ENCODE measurements around the gene MYO1B.

MYO1B gene

GRCh38 chr2:191415101-191415500 is 169.9 kb downstream of the MYO1B start:
- no peak for TF ChIP-seq CTCF (IDR thresholded peaks at IDR 0.05; ENCODE audit: insufficient read depth, low read length, poor library complexity, severe bottlenecking)
- H3K27me3 ChIP-seq (replicated peaks; ENCODE audit: control insufficient read depth, insufficient read depth, low read length), result no peaks in the 10 kb centered on the region
- no peak for DNase-seq (ENCODE audit: extremely low read depth, insufficient read length)
- no peaks in the 10 kb centered on the region for H3K36me3 ChIP-seq (ENCODE audit: control insufficient read depth, insufficient read depth, low read length)
- H3K4me3 ChIP-seq (replicated peaks; ENCODE audit: low read depth, low read length), result no peak overlapping the region

DNA sequence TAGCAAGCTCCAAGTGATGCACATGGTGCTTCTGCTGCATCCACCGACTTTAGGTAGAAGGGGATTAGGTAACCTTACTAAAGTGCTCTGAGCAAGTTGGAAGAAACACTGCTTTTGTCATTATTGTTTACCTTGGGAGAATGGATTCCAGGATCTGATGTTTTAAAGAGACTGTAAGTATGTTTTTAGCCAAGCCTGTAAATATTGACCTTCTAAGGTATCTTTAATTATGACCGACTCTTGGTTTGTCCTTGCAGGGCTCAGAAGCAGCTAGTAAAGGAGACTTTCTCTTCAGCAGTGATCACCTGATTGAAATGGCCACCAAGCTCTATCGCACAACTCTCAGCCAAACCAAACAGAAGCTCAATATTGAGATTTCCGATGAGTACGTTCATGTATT is 170.7 kb downstream of the MYO1B start:
- no peaks in the 10 kb centered on the region for H3K36me3 ChIP-seq (ENCODE audit: control insufficient read depth, insufficient read depth, low read length)
- no peak for DNase-seq (ENCODE audit: extremely low read depth, insufficient read length)
- TF ChIP-seq CTCF (IDR thresholded peaks at IDR 0.05; ENCODE audit: insufficient read depth, low read length, poor library complexity, severe bottlenecking), result no peak
- H3K27me3 ChIP-seq (replicated peaks; ENCODE audit: control insufficient read depth, insufficient read depth, low read length), result no peaks in the 10 kb centered on the region
- H3K4me3 ChIP-seq (replicated peaks; ENCODE audit: low read depth, low read length), result no peak overlapping the region

DNA sequence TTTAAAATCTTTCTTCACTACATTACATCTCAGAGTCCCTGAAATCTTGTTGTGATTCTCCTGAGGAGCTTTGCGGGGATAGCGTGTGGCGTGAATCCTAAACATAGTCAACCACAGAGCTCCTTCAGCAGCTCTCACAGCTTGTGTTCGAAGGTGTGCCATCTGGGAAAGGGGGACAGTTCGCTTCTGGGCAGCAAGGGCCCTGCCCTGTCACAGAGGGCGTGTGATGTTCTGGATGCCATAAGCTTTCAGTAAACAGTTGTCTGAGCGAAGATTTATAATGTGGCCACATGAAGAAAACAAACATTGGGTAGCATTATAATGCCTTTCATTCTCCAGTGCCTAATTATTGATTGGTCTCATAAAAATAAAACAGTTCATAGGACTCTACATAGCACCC is 172.5 kb downstream of the MYO1B start:
- Histone ChIP-seq H3K4me3 (replicated peaks; ENCODE audit: low read depth, low read length) (no peak overlapping the region), H3K36me3 (ENCODE audit: control insufficient read depth, insufficient read depth, low read length) (no peaks in the 10 kb centered on the region), H3K27me3 (replicated peaks; ENCODE audit: control insufficient read depth, insufficient read depth, low read length) (no peaks in the 10 kb centered on the region)
- no peak for DNase-seq (ENCODE audit: extremely low read depth, insufficient read length)
- TF ChIP-seq CTCF (IDR thresholded peaks at IDR 0.05; ENCODE audit: insufficient read depth, low read length, poor library complexity, severe bottlenecking), result no peak

- no peak for TF ChIP-seq CTCF (IDR thresholded peaks at IDR 0.05; ENCODE audit: insufficient read depth, low read length, poor library complexity, severe bottlenecking)
- Histone ChIP-seq H3K4me3 (replicated peaks; ENCODE audit: low read depth, low read length) (no peak overlapping the region), H3K36me3 (ENCODE audit: control insufficient read depth, insufficient read depth, low read length) (no peaks in the 10 kb centered on the region), H3K27me3 (replicated peaks; ENCODE audit: control insufficient read depth, insufficient read depth, low read length) (no peaks in the 10 kb centered on the region)
- DNase-seq (ENCODE audit: extremely low read depth, insufficient read length), result no peak
Measured at GRCh38 chr2:191421950-191422349, 176.7 kb downstream of the MYO1B start.

GRCh38 chr2:191427031-191427430 is 181.8 kb downstream of the MYO1B start:
- no peak for TF ChIP-seq CTCF (IDR thresholded peaks at IDR 0.05; ENCODE audit: insufficient read depth, low read length, poor library complexity, severe bottlenecking)
- no peak for DNase-seq (ENCODE audit: extremely low read depth, insufficient read length)
- Histone ChIP-seq H3K36me3 (ENCODE audit: control insufficient read depth, insufficient read depth, low read length) (no peaks in the 10 kb centered on the region), H3K27me3 (replicated peaks; ENCODE audit: control insufficient read depth, insufficient read depth, low read length) (no peaks in the 10 kb centered on the region), H3K4me3 (replicated peaks; ENCODE audit: low read depth, low read length) (no peak overlapping the region)

DNA sequence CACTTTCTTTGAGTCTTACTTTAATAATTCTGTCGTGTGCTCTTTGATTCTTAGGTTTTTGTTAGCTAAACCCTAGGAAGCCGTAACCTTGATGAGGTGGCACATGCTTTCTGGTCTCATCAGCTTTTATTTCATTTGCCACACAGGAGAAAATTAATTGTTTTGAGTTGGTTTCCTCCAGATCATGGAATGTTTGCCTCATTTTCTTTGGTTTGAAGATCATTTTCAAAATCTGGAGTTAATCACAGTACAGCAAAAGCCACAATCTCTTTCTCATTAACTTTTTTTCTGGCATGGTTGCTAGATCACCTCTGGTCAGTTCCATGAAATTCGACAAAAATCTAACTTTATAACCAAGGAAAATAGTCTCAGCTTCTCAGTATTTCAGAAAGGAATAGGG is 182.9 kb downstream of the MYO1B start:
- no peak for DNase-seq (ENCODE audit: extremely low read depth, insufficient read length)
- H3K36me3 ChIP-seq (ENCODE audit: control insufficient read depth, insufficient read depth, low read length), result no peaks in the 10 kb centered on the region
- H3K27me3 ChIP-seq (replicated peaks; ENCODE audit: control insufficient read depth, insufficient read depth, low read length), result no peaks in the 10 kb centered on the region
- TF ChIP-seq CTCF (IDR thresholded peaks at IDR 0.05; ENCODE audit: insufficient read depth, low read length, poor library complexity, severe bottlenecking), result no peak
- H3K4me3 ChIP-seq (replicated peaks; ENCODE audit: low read depth, low read length), result no peak overlapping the region

Measured in GM06990 (cell line).